Activated CD4-positive, alpha-beta memory T cell treated with anti-CD3 and anti-CD28 coated beads, Interleukin-2, amount 10 ng/mL, durations not matched to agents 7 days and 5 days (primary cell): ENCODE data around the gene SYNGR1. TPM values are rescaled to one million over a fixed set of nuclear protein-coding genes. Genes with fewer than 3 reads are reported as not detected.
"Not testable (repeated sequence)": the region's sequence is repeated elsewhere in the genome, so short reads cannot be mapped to it uniquely, and the experiment has no call there.

ENCODE experiments used
- CTCF ChIA-PET: fragments of 350-600 bp; sonication (Branson Sonifier 250); formaldehyde crosslinking; loops from one replicate; lab custom pipeline; 2021; ENCODE audit warnings: antibody characterized with exemption, inconsistent platforms; lab: Charles Lee
- POLR2A ChIA-PET: fragments of 350-600 bp; sonication (Branson Sonifier 250); formaldehyde crosslinking; loops from one replicate; lab custom pipeline; 2021; ENCODE audit warnings: antibody characterized with exemption; lab: Charles Lee
- DNase-seq: peaks from one replicate; pipeline ENCODE4 v3.0.0-alpha.2; 2020
- H3K27ac Mint-ChIP-seq: one replicate; pipeline ENCODE4 v1.8.0; 2021; ENCODE audit warnings: mild to moderate bottlenecking, mixed read lengths
- H3K27me3 Mint-ChIP-seq: one replicate; pipeline ENCODE4 v1.8.0; 2021; ENCODE audit warnings: mixed read lengths
- H3K36me3 Mint-ChIP-seq: one replicate; pipeline ENCODE4 v1.8.0; 2021; ENCODE audit warnings: low read depth, mixed read lengths
- H3K4me1 Mint-ChIP-seq: one replicate; pipeline ENCODE4 v1.8.0; 2021; ENCODE audit warnings: mixed read lengths
- H3K4me3 Mint-ChIP-seq: one replicate; pipeline ENCODE4 v1.8.0; 2021; ENCODE audit warnings: mild to moderate bottlenecking, mixed read lengths
- H3K9me3 Mint-ChIP-seq: one replicate; pipeline ENCODE4 v1.8.0; 2021; ENCODE audit warnings: mixed read lengths
- total RNA-seq, 2 experiments: library from RNA; stranded (reverse); gene quantifications; one replicate each; pipeline ENCODE4 v1.2.3, GENCODE V29; 2021

The SYNGR1 gene
- total RNA-seq, 2 experiments from 2014 or later, result 0.15 TPM; not detected in 1

GRCh38 chr22:39343259-39344045, 6.3 kb upstream of the SYNGR1 start:
- peak; percentile 61 for DNase-seq
- peaks cover 3% of the 10 kb centered on the region for H3K4me1 Mint-ChIP-seq
- H3K27ac Mint-ChIP-seq, result no peak overlapping the region
- H3K36me3 Mint-ChIP-seq, result no peaks in the 10 kb centered on the region
- peaks cover 32% of the 10 kb centered on the region for H3K27me3 Mint-ChIP-seq
- POLR2A ChIA-PET, result interaction anchor here (0.9 to 1.3 kb wide), 3 partner anchors 23 to 186 kb away, joined by 3 to 5 read pairs (median 5); no protein-coding TSS in a partner anchor
- CTCF ChIA-PET, result interaction anchor here (0.6 to 1.7 kb wide), 14 partner anchors 9 to 800 kb away, joined by 3 to 8 read pairs (median 4); partner anchors contain the start of genes RPL3 and TAB1
- no peaks in the 10 kb centered on the region for H3K9me3 Mint-ChIP-seq
- H3K4me3 Mint-ChIP-seq, result no peak overlapping the region

GRCh38 chr22:39344046-39344390, 5.8 kb upstream of the SYNGR1 start:
- CTCF ChIA-PET, result interaction anchor here (0.6 to 1.7 kb wide), 12 partner anchors 8 to 474 kb away, joined by 3 to 8 read pairs (median 4); partner anchors contain the start of genes RPL3 and TAB1
- Mint-ChIP-seq H3K36me3 (no peaks in the 10 kb centered on the region), H3K9me3 (no peaks in the 10 kb centered on the region), H3K27me3 (peaks cover 38% of the 10 kb centered on the region), H3K4me3 (no peak overlapping the region), H3K4me1 (peaks cover 3% of the 10 kb centered on the region), H3K27ac (no peak overlapping the region)
- POLR2A ChIA-PET, result interaction anchor here (1.0 to 1.3 kb wide), 2 partner anchors 24 to 185 kb away, joined by 5 read pairs; no protein-coding TSS in a partner anchor
- no peak for DNase-seq

- Mint-ChIP-seq H3K4me1 (peaks cover 5% of the 10 kb centered on the region), H3K9me3 (no peaks in the 10 kb centered on the region), H3K4me3 (no peak overlapping the region), H3K27ac (no peak overlapping the region), H3K36me3 (no peaks in the 10 kb centered on the region), H3K27me3 (peaks cover 40% of the 10 kb centered on the region)
- no peak for DNase-seq
- POLR2A ChIA-PET, result no interaction called here
- CTCF ChIA-PET, result no interaction called here
Observed at GRCh38 chr22:39345231-39345630, 4.6 kb upstream of the SYNGR1 start.

- Mint-ChIP-seq H3K27me3 (peaks cover 37% of the 10 kb centered on the region), H3K9me3 (no peaks in the 10 kb centered on the region), H3K36me3 (no peaks in the 10 kb centered on the region), H3K4me3 (peak overlapping the region; percentile 60), H3K27ac (no peak overlapping the region), H3K4me1 (peaks cover 2% of the 10 kb centered on the region)
- ChIA-PET CTCF (interaction anchor here (1.0 kb wide), 1 partner anchor 16 kb away, joined by 3 read pairs; no protein-coding TSS in a partner anchor), POLR2A (no interaction called here)
- no peak for DNase-seq
Observed at GRCh38 chr22:39348909-39349505, 784 bp upstream of the SYNGR1 start.

GRCh38 chr22:39349506-39349966, 255 bp upstream of the SYNGR1 start:
- no peak for DNase-seq
- no peaks in the 10 kb centered on the region for H3K36me3 Mint-ChIP-seq
- no peaks in the 10 kb centered on the region for H3K9me3 Mint-ChIP-seq
- H3K4me1 Mint-ChIP-seq, result peaks cover 2% of the 10 kb centered on the region
- H3K27ac Mint-ChIP-seq, result no peak overlapping the region
- ChIA-PET POLR2A (no interaction called here), CTCF (no interaction called here)
- H3K4me3 Mint-ChIP-seq, result peak overlapping the region; percentile 60
- H3K27me3 Mint-ChIP-seq, result peaks cover 33% of the 10 kb centered on the region

GRCh38 chr22:39350757-39351688, 1.2 kb downstream of the SYNGR1 start:
- Mint-ChIP-seq H3K4me1 (peaks cover 2% of the 10 kb centered on the region), H3K27ac (no peak overlapping the region), H3K27me3 (peaks cover 30% of the 10 kb centered on the region), H3K36me3 (no peaks in the 10 kb centered on the region), H3K4me3 (no peak overlapping the region), H3K9me3 (no peaks in the 10 kb centered on the region)
- POLR2A ChIA-PET, result no interaction called here
- no peak for DNase-seq
- CTCF ChIA-PET, result interaction anchor here (0.6 to 1.7 kb wide), 3 partner anchors 8 to 202 kb away, joined by 4 to 6 read pairs (median 5); no protein-coding TSS in a partner anchor

- Mint-ChIP-seq H3K9me3 (no peaks in the 10 kb centered on the region), H3K27me3 (peaks cover 27% of the 10 kb centered on the region), H3K4me1 (peaks cover 2% of the 10 kb centered on the region), H3K27ac (no peak overlapping the region), H3K4me3 (no peak overlapping the region), H3K36me3 (no peaks in the 10 kb centered on the region)
- ChIA-PET POLR2A (no interaction called here), CTCF (interaction anchor here (0.6 to 1.7 kb wide), 3 partner anchors 8 to 202 kb away, joined by 4 to 6 read pairs (median 5); no protein-coding TSS in a partner anchor)
- DNase-seq, result no peak
Observed at GRCh38 chr22:39351689-39352214, 2.0 kb downstream of the SYNGR1 start.

- ChIA-PET POLR2A (no interaction called here), CTCF (interaction anchor here (1.6 to 1.7 kb wide), 2 partner anchors 9 to 176 kb away, joined by 4 to 6 read pairs; no protein-coding TSS in a partner anchor)
- Mint-ChIP-seq H3K27ac (no peak overlapping the region), H3K27me3 (peaks cover 27% of the 10 kb centered on the region), H3K36me3 (no peaks in the 10 kb centered on the region), H3K9me3 (no peaks in the 10 kb centered on the region), H3K4me1 (peaks cover 2% of the 10 kb centered on the region), H3K4me3 (no peak overlapping the region)
- DNase-seq, result no peak
Observed at GRCh38 chr22:39352306-39352891, 2.6 kb downstream of the SYNGR1 start.

GRCh38 chr22:39353346-39353745, 3.6 kb downstream of the SYNGR1 start:
- no peak for DNase-seq
- no peak overlapping the region for H3K4me3 Mint-ChIP-seq
- H3K36me3 Mint-ChIP-seq, result no peaks in the 10 kb centered on the region
- POLR2A ChIA-PET, result no interaction called here
- no peaks in the 10 kb centered on the region for H3K9me3 Mint-ChIP-seq
- H3K27ac Mint-ChIP-seq, result no peak overlapping the region
- peaks cover 2% of the 10 kb centered on the region for H3K4me1 Mint-ChIP-seq
- H3K27me3 Mint-ChIP-seq, result peaks cover 25% of the 10 kb centered on the region
- CTCF ChIA-PET, result no interaction called here

GRCh38 chr22:39355080-39355479, 5.3 kb downstream of the SYNGR1 start:
- ChIA-PET POLR2A (no interaction called here), CTCF (interaction anchor here (0.7 kb wide), 1 partner anchor 44 kb away, joined by 3 read pairs; no protein-coding TSS in a partner anchor)
- Mint-ChIP-seq H3K4me1 (no peaks in the 10 kb centered on the region), H3K27ac (no peak overlapping the region), H3K4me3 (no peak overlapping the region), H3K9me3 (no peaks in the 10 kb centered on the region), H3K36me3 (no peaks in the 10 kb centered on the region), H3K27me3 (peaks cover 15% of the 10 kb centered on the region)
- DNase-seq, result no peak

- POLR2A ChIA-PET, result interaction anchor here (0.6 kb wide), 1 partner anchor 466 kb away, joined by 3 read pairs; no protein-coding TSS in a partner anchor
- DNase-seq, CTCF ChIA-PET, H3K9me3 Mint-ChIP-seq, H3K36me3 Mint-ChIP-seq, H3K4me1 Mint-ChIP-seq, H3K27ac Mint-ChIP-seq, H3K27me3 Mint-ChIP-seq, H3K4me3 Mint-ChIP-seq: not testable (repeated sequence)
Observed at GRCh38 chr22:39355805-39356204, 6.0 kb downstream of the SYNGR1 start.

GRCh38 chr22:39356464-39356863, 6.7 kb downstream of the SYNGR1 start:
- H3K27me3 Mint-ChIP-seq, result peaks cover 4% of the 10 kb centered on the region
- CTCF ChIA-PET, result no interaction called here
- no peaks in the 10 kb centered on the region for H3K9me3 Mint-ChIP-seq
- H3K4me3 Mint-ChIP-seq, result no peak overlapping the region
- no peaks in the 10 kb centered on the region for H3K4me1 Mint-ChIP-seq
- no peak for DNase-seq
- H3K27ac Mint-ChIP-seq, result no peak overlapping the region
- H3K36me3 Mint-ChIP-seq, result no peaks in the 10 kb centered on the region
- POLR2A ChIA-PET, result interaction anchor here (0.6 kb wide), 1 partner anchor 467 kb away, joined by 3 read pairs; no protein-coding TSS in a partner anchor
